CD14-positive monocyte (primary cell): ENCODE measurements around the gene ARPC2. TPM values are rescaled to one million over a fixed set of nuclear protein-coding genes. Genes with fewer than 3 reads are reported as not detected.
A peak's percentile ranks its signal among the peaks of the same experiment; 100 is the strongest.

Experiments
- DNase-seq, 3 donors: peaks; one replicate each; pipeline ENCODE4 v3.0.0-alpha.2; 2011 to 2022
- H2AFZ ChIP-seq: 2 replicates; pipeline ENCODE4 v1.6.0; 2012; ENCODE audit warnings: mild to moderate bottlenecking, low read depth, low read length, inconsistent platforms; ENCODE audit not compliant: insufficient read depth, poor library complexity, severe bottlenecking
- H3K27ac ChIP-seq, 2 donors: 1 replicate in 1 of 2; 2 replicates in 1 of 2; pipeline ENCODE4 v1.5.1; 2012 to 2013; ENCODE audit warnings: low read length in 2 of 2, control low read depth in 1 of 2, inconsistent platforms in 1 of 2, low read depth in 1 of 2, mild to moderate bottlenecking in 1 of 2
- H3K27me3 ChIP-seq, 2 donors: one replicate each; pipeline versions ENCODE4 v1.6.0 to v1.6.1; 2011 to 2013; ENCODE audit warnings: low read length in 2 of 2; ENCODE audit not compliant: control insufficient read depth in 2 of 2, insufficient read depth in 2 of 2
- H3K36me3 ChIP-seq, 2 donors: replicated peaks in 1 of 2; 1 replicate in 1 of 2; 2 replicates in 1 of 2; pipeline versions ENCODE4 v1.5.1 to v1.6.1; 2012 to 2013; ENCODE audit warnings: low read length in 2 of 2, control low read depth in 1 of 2, inconsistent platforms in 1 of 2, mild to moderate bottlenecking in 1 of 2; ENCODE audit not compliant: insufficient read depth in 2 of 2, control insufficient read depth in 1 of 2
- H3K4me1 ChIP-seq, 2 donors: 1 replicate in 1 of 2; 2 replicates in 1 of 2; pipeline versions ENCODE4 v1.5.1 to v1.6.1; 2012 to 2013; ENCODE audit warnings: low read length in 2 of 2, control low read depth in 1 of 2, inconsistent platforms in 1 of 2, mild to moderate bottlenecking in 1 of 2, moderate library complexity in 1 of 2; ENCODE audit not compliant: insufficient read depth in 2 of 2, control insufficient read depth in 1 of 2
- H3K4me2 ChIP-seq: replicated peaks from 2 replicates; pipeline ENCODE3; 2012; ENCODE audit warnings: low read length, moderate library complexity, mild to moderate bottlenecking; ENCODE audit not compliant: poor library complexity, severe bottlenecking; ENCODE audit errors: extremely low read depth
- H3K4me3 ChIP-seq, 3 experiments: fragments of 200-600 bp in 1 of 3; sonication (generic) in 1 of 3; replicated peaks in 1 of 3; 1 replicate in 2 of 3; 2 replicates in 1 of 3; pipeline ENCODE4 v1.5.1; 2011 to 2013; ENCODE audit warnings: low read length in 3 of 3, mild to moderate bottlenecking in 3 of 3, control low read depth in 2 of 3, low read depth in 2 of 3, inconsistent platforms in 1 of 3, moderate library complexity in 1 of 3
- H3K79me2 ChIP-seq: 2 replicates; pipeline ENCODE4 v1.6.0; 2012; ENCODE audit warnings: mild to moderate bottlenecking, control low read depth, inconsistent platforms, low read length, moderate library complexity; ENCODE audit not compliant: insufficient read depth
- H3K9ac ChIP-seq: 2 replicates; pipeline ENCODE4 v1.6.0; 2017; ENCODE audit warnings: low read length, mild to moderate bottlenecking; ENCODE audit not compliant: insufficient read depth, poor library complexity, severe bottlenecking
- H3K9me3 ChIP-seq, 2 donors: replicated peaks in 1 of 2; 1 replicate in 1 of 2; 2 replicates in 1 of 2; pipeline versions ENCODE4 v1.5.1 to v1.6.1; 2012 to 2013; ENCODE audit warnings: low read length in 2 of 2, control low read depth in 1 of 2; ENCODE audit not compliant: control insufficient read depth in 1 of 2, insufficient read depth in 1 of 2
- H4K20me1 ChIP-seq: 2 replicates; pipeline ENCODE4 v1.6.0; 2012; ENCODE audit warnings: mild to moderate bottlenecking, low read length, control low read depth, moderate library complexity; ENCODE audit not compliant: insufficient read depth
- H3K27ac Mint-ChIP-seq, 7 donors: one replicate each; pipeline ENCODE4 v1.8.0; 2020; ENCODE audit warnings: mild to moderate bottlenecking in 7 of 7, mixed read lengths in 7 of 7, moderate library complexity in 6 of 7, inconsistent platforms in 2 of 7
- H3K27me3 Mint-ChIP-seq, 3 donors: one replicate each; pipeline ENCODE4 v1.8.0; 2021 to 2022; ENCODE audit warnings: low read depth in 3 of 3, mild to moderate bottlenecking in 3 of 3, mixed read lengths in 3 of 3, moderate library complexity in 3 of 3, inconsistent platforms in 1 of 3
- H3K36me3 Mint-ChIP-seq, 2 donors: one replicate each; pipeline ENCODE4 v1.8.0; 2020; ENCODE audit warnings: mixed read lengths in 2 of 2, inconsistent platforms in 1 of 2, mild to moderate bottlenecking in 1 of 2
- H3K4me1 Mint-ChIP-seq: one replicate; pipeline ENCODE4 v1.8.0; 2020; ENCODE audit warnings: mild to moderate bottlenecking, mixed read lengths
- H3K4me3 Mint-ChIP-seq, 2 donors: one replicate each; pipeline ENCODE4 v1.8.0; 2020; ENCODE audit warnings: mild to moderate bottlenecking in 2 of 2, mixed read lengths in 2 of 2, moderate library complexity in 1 of 2
- H3K9me3 Mint-ChIP-seq, 7 donors: one replicate each; pipeline ENCODE4 v1.8.0; 2020 to 2022; ENCODE audit warnings: mixed read lengths in 7 of 7, mild to moderate bottlenecking in 6 of 7, moderate library complexity in 6 of 7, inconsistent platforms in 2 of 7
- CTCF ChIP-seq: fragments of 200-600 bp; IDR thresholded peaks from one replicate; pipeline ENCODE4 v1.8.0; 2022; ENCODE audit warnings: antibody characterized with exemption, mild to moderate bottlenecking
- WGBS: methylation state at CpG from one replicate; pipeline ENCODE4 v1.1.5; 2013; ENCODE audit warnings: missing lambda C conversion rate; ENCODE audit not compliant: insufficient coverage; 5-methylcytosine and 5-hydroxymethylcytosine counted together
- intact Hi-C, 2 donors: fragments of 100-400 bp; cut with micrococcal nuclease; formaldehyde crosslinking; loops; one replicate each; pipeline versions ENCODE4 v1.15.0 to v1.15.1; 2023
- polyA plus RNA-seq, 3 donors: library from polyadenylated mRNA; depleted of rRNA in 1 of 3; unstranded in 2 of 3; stranded (reverse) in 1 of 3; fragments of 300-500 nt in 2 of 3; fragments of >200 nt in 1 of 3; fragmentation: Illumina TruSeq in 2 of 3; gene quantifications; 1 replicate in 2 of 3; 2 replicates in 1 of 3; pipeline ENCODE4 v1.2.3, GENCODE V29; 2012 to 2021

The ARPC2 gene
- polyA plus RNA-seq, 3 donors = 640 to 1,227 (median 1,162) TPM

GRCh38 chr2:218285604-218286003, 68.6 kb downstream of the ARPC2 start:
- peak overlapping the region; percentile 79 for H3K9ac ChIP-seq
- Mint-ChIP-seq H3K27ac (peak overlapping the region; percentile 99 to 100 (median 100)), H3K27me3 (peaks cover 0 to 2% (median 1%) of the 10 kb centered on the region in 3 donors), H3K4me3 (peak overlapping the region in 1 of 2 donors; percentile 88), H3K4me1 (peaks cover 62% of the 10 kb centered on the region), H3K9me3 (peaks cover 0 to 4% (median 0%) of the 10 kb centered on the region in 7 donors), H3K36me3 (peaks cover 32 to 71% of the 10 kb centered on the region in 2 donors)
- H3K27ac ChIP-seq = peak overlapping the region; percentile 98
- DNase-seq = no peak
- peaks cover 70% of the 10 kb centered on the region for H4K20me1 ChIP-seq
- no peaks in the 10 kb centered on the region for H3K27me3 ChIP-seq
- H2AFZ ChIP-seq = no peak overlapping the region
- H3K36me3 ChIP-seq = peaks cover 41 to 52% of the 10 kb centered on the region in 2 donors
- H3K4me2 ChIP-seq = peak overlapping the region; percentile 74
- H3K79me2 ChIP-seq = peaks cover 93% of the 10 kb centered on the region
- H3K4me1 ChIP-seq = peaks cover 57 to 64% of the 10 kb centered on the region in 2 donors
- H3K4me3 ChIP-seq = peak overlapping the region in 1 of 3 experiments; percentile 67
- 73% methylated on average over 5 of the region's 6 CpGs for WGBS
- intact Hi-C loops = loop anchor here in 1 of 2 donors (1.0 kb wide), 1 partner anchor 9 kb away; no protein-coding TSS in a partner anchor
- no peak for TF ChIP-seq CTCF
- H3K9me3 ChIP-seq = no peaks in the 10 kb centered on the region

- H3K4me1 Mint-ChIP-seq = peaks cover 73% of the 10 kb centered on the region
- DNase-seq = peak; percentile 90 to 98 (median 94)
- intact Hi-C loops = loop anchor here in 1 of 2 donors (1.0 kb wide), 1 partner anchor 7 kb away; no protein-coding TSS in a partner anchor
- peak overlapping the region; percentile 98 for H3K27ac ChIP-seq
- no peaks in the 10 kb centered on the region for H3K9me3 ChIP-seq
- H3K36me3 Mint-ChIP-seq = peaks cover 24 to 59% of the 10 kb centered on the region in 2 donors
- peak overlapping the region; percentile 74 for H3K4me2 ChIP-seq
- H3K4me3 Mint-ChIP-seq = peak overlapping the region; percentile 78 to 88
- peaks cover 0 to 2% (median 1%) of the 10 kb centered on the region in 3 donors for H3K27me3 Mint-ChIP-seq
- H3K27ac Mint-ChIP-seq = peak overlapping the region; percentile 99 to 100 (median 100)
- no peaks in the 10 kb centered on the region for H3K27me3 ChIP-seq
- 3% methylated on average over 5 of the region's 11 CpGs for WGBS
- H2AFZ ChIP-seq = no peak overlapping the region
- peaks cover 30 to 40% of the 10 kb centered on the region in 2 donors for H3K36me3 ChIP-seq
- H4K20me1 ChIP-seq = peaks cover 68% of the 10 kb centered on the region
- H3K79me2 ChIP-seq = peaks cover 98% of the 10 kb centered on the region
- peaks cover 0 to 4% (median 0%) of the 10 kb centered on the region in 7 donors for H3K9me3 Mint-ChIP-seq
- peak overlapping the region; percentile 79 for H3K9ac ChIP-seq
- peak overlapping the region; percentile 25 to 67 (median 28) for H3K4me3 ChIP-seq
- H3K4me1 ChIP-seq = peaks cover 67 to 76% of the 10 kb centered on the region in 2 donors
- TF ChIP-seq CTCF = no peak
Observed at GRCh38 chr2:218286570-218287459, 69.8 kb downstream of the ARPC2 start.
